Parathyroid adenoma (tissue), 2 donors: ENCODE measurements around the gene PARP4.
"Not testable (repeated sequence)": the region's sequence is repeated elsewhere in the genome, so short reads cannot be mapped to it uniquely, and the experiment has no call there.

Experiments
- H2AFZ ChIP-seq: fragments of 300-600 bp; sonication (generic); one replicate; pipeline ENCODE4 v1.7.0; 2017; ENCODE audit warnings: antibody characterized with exemption, mild to moderate bottlenecking
- H3K27ac ChIP-seq: fragments of 300-600 bp; sonication (generic); one replicate; pipeline ENCODE4 v1.7.0; 2017
- H3K27me3 ChIP-seq: fragments of 300-600 bp; sonication (generic); one replicate; pipeline ENCODE4 v1.7.0; 2017; ENCODE audit warnings: low read length; ENCODE audit not compliant: control insufficient read depth, insufficient read depth
- H3K36me3 ChIP-seq: fragments of 300-600 bp; sonication (generic); one replicate; pipeline ENCODE4 v1.7.0; 2017; ENCODE audit warnings: low read length; ENCODE audit not compliant: control insufficient read depth, insufficient read depth
- H3K4me1 ChIP-seq: fragments of 300-600 bp; sonication (generic); one replicate; pipeline ENCODE4 v1.7.0; 2017; ENCODE audit warnings: control low read depth
- H3K4me2 ChIP-seq: fragments of 300-600 bp; sonication (generic); one replicate; pipeline ENCODE4 v1.7.0; 2017; ENCODE audit warnings: low read length
- H3K4me3 ChIP-seq: fragments of 300-600 bp; sonication (generic); one replicate; pipeline ENCODE4 v1.7.0; 2017; ENCODE audit warnings: low read depth, low read length
- H3K79me2 ChIP-seq: fragments of 300-600 bp; sonication (generic); one replicate; pipeline ENCODE4 v1.7.0; 2017; ENCODE audit warnings: control low read depth
- H3K9ac ChIP-seq: fragments of 300-600 bp; sonication (generic); one replicate; pipeline ENCODE4 v1.7.0; 2017; ENCODE audit warnings: mild to moderate bottlenecking
- H3K9me3 ChIP-seq: fragments of 300-600 bp; sonication (generic); one replicate; pipeline ENCODE4 v1.7.0; 2017; ENCODE audit warnings: low read length; ENCODE audit not compliant: control insufficient read depth
- CTCF ChIP-seq: fragments of 300-600 bp; sonication (generic); IDR thresholded peaks from one replicate; pipeline ENCODE4 v1.7.0; 2017; ENCODE audit warnings: antibody characterized with exemption, mild to moderate bottlenecking
- donor health status: primary hyperparathyroidism.

The PARP4 gene

GRCh38 chr13:24495151-24495729 is 17.3 kb downstream of the PARP4 start:
- H3K4me2 ChIP-seq, result no peak overlapping the region
- H3K4me1 ChIP-seq, result no peaks in the 10 kb centered on the region
- H3K27me3 ChIP-seq, result no peaks in the 10 kb centered on the region
- H2AFZ ChIP-seq, result no peak overlapping the region
- H3K9ac ChIP-seq, result no peak overlapping the region
- no peaks in the 10 kb centered on the region for H3K9me3 ChIP-seq
- no peak overlapping the region for H3K27ac ChIP-seq
- H3K4me3 ChIP-seq, result no peak overlapping the region
- no peak for TF ChIP-seq CTCF
- no peaks in the 10 kb centered on the region for H3K79me2 ChIP-seq
- no peaks in the 10 kb centered on the region for H3K36me3 ChIP-seq

- Histone ChIP-seq H3K9me3 (no peaks in the 10 kb centered on the region), H3K4me3 (no peak overlapping the region), H3K4me2 (no peak overlapping the region), H3K4me1 (no peaks in the 10 kb centered on the region), H3K9ac (no peak overlapping the region), H2AFZ (no peak overlapping the region), H3K36me3 (no peaks in the 10 kb centered on the region), H3K79me2 (no peaks in the 10 kb centered on the region), H3K27ac (no peak overlapping the region), H3K27me3 (no peaks in the 10 kb centered on the region)
- TF ChIP-seq CTCF, result no peak
Observed at GRCh38 chr13:24493356-24493755, 19.2 kb downstream of the PARP4 start.

GRCh38 chr13:24491845-24492244 is 20.7 kb downstream of the PARP4 start:
- no peak for TF ChIP-seq CTCF
- no peaks in the 10 kb centered on the region for H3K79me2 ChIP-seq
- H3K4me2 ChIP-seq, result no peak overlapping the region
- no peak overlapping the region for H3K4me3 ChIP-seq
- no peaks in the 10 kb centered on the region for H3K4me1 ChIP-seq
- H3K27me3 ChIP-seq, result no peaks in the 10 kb centered on the region
- H3K36me3 ChIP-seq, result no peaks in the 10 kb centered on the region
- H2AFZ ChIP-seq, result no peak overlapping the region
- no peaks in the 10 kb centered on the region for H3K9me3 ChIP-seq
- H3K27ac ChIP-seq, result no peak overlapping the region
- no peak overlapping the region for H3K9ac ChIP-seq

- no peaks in the 10 kb centered on the region for H3K36me3 ChIP-seq
- no peaks in the 10 kb centered on the region for H3K27me3 ChIP-seq
- no peaks in the 10 kb centered on the region for H3K79me2 ChIP-seq
- H2AFZ ChIP-seq, result no peak overlapping the region
- TF ChIP-seq CTCF, result no peak
- H3K4me2 ChIP-seq, result no peak overlapping the region
- H3K4me3 ChIP-seq, result no peak overlapping the region
- no peaks in the 10 kb centered on the region for H3K9me3 ChIP-seq
- H3K9ac ChIP-seq, result no peak overlapping the region
- H3K4me1 ChIP-seq, result no peaks in the 10 kb centered on the region
- no peak overlapping the region for H3K27ac ChIP-seq
Observed at GRCh38 chr13:24489721-24490120, 22.9 kb downstream of the PARP4 start.

GRCh38 chr13:24488092-24488491 is 24.5 kb downstream of the PARP4 start:
- not testable (repeated sequence) for H3K79me2 ChIP-seq, H3K36me3 ChIP-seq, H3K27me3 ChIP-seq, H3K9ac ChIP-seq, H3K4me3 ChIP-seq, H2AFZ ChIP-seq, H3K27ac ChIP-seq, H3K4me2 ChIP-seq, H3K9me3 ChIP-seq, H3K4me1 ChIP-seq

GRCh38 chr13:24486017-24486657 is 26.4 kb downstream of the PARP4 start:
- not testable (repeated sequence) for H2AFZ ChIP-seq, H3K4me3 ChIP-seq, H3K4me2 ChIP-seq, H3K27ac ChIP-seq, H3K9me3 ChIP-seq, H3K9ac ChIP-seq, H3K79me2 ChIP-seq, H3K36me3 ChIP-seq, H3K27me3 ChIP-seq, H3K4me1 ChIP-seq
